HepG2 (cell line): ENCODE results near the gene COQ10B. TPM values are rescaled to one million over a fixed set of nuclear protein-coding genes. Genes with fewer than 3 reads are reported as not detected.
A peak's percentile ranks its signal among the peaks of the same experiment; 100 is the strongest.

Source experiments
- ADNP ChIP-seq: sonication (generic); formaldehyde crosslinking; IDR thresholded peaks from 2 replicates; pipeline ENCODE4 v1.4.0; 2020; ENCODE audit warnings: missing genetic modification reagents
- ASH2L ChIP-seq: fragments of 300-600, 200-600 bp; sonication (generic); IDR thresholded peaks from 2 replicates; pipeline ENCODE4 v1.7.0; 2017; ENCODE audit warnings: low read depth, mild to moderate bottlenecking, moderate library complexity, mixed read lengths, low read length; ENCODE audit not compliant: insufficient read length
- ESRRA ChIP-seq: sonication (generic); formaldehyde crosslinking; IDR thresholded peaks from 2 replicates; pipeline ENCODE4 v1.5.1; 2020; ENCODE audit warnings: mild to moderate bottlenecking, low read depth, missing genetic modification reagents
- GATAD2A ChIP-seq: IDR thresholded peaks from 2 replicates; pipeline ENCODE4 v1.6.1; 2016
- STAT6 ChIP-seq: sonication (generic); formaldehyde crosslinking; IDR thresholded peaks from 2 replicates; pipeline ENCODE4 v1.4.0; 2020; ENCODE audit warnings: missing genetic modification reagents, mild to moderate bottlenecking, borderline replicate concordance
- YEATS2 ChIP-seq: sonication (generic); formaldehyde crosslinking; IDR thresholded peaks from 2 replicates; pipeline ENCODE4 v1.4.0; 2020; ENCODE audit warnings: missing genetic modification reagents, borderline replicate concordance
- ZNF234 ChIP-seq: sonication (generic); formaldehyde crosslinking; conservative IDR thresholded peaks from 2 replicates; pipeline ENCODE4 v1.5.1; 2020; ENCODE audit warnings: mild to moderate bottlenecking, missing genetic modification reagents
- ZNF343 ChIP-seq: sonication (generic); formaldehyde crosslinking; IDR thresholded peaks from 2 replicates; pipeline ENCODE4 v1.4.0; 2020; ENCODE audit warnings: mild to moderate bottlenecking, missing genetic modification reagents
- ZNF572 ChIP-seq: sonication (generic); formaldehyde crosslinking; IDR thresholded peaks from 2 replicates; pipeline ENCODE4 v1.5.1; 2020; ENCODE audit warnings: mild to moderate bottlenecking, missing genetic modification reagents
- polyA plus RNA-seq, 8 experiments: library from polyadenylated mRNA; depleted of rRNA in 3 of 8; stranded (reverse) in 7 of 8; unstranded in 1 of 8; fragments of >200 nt; fragmentation: Illumina TruSeq in 4 of 8; extraction: Trizol in 4 of 8; gene quantifications; 2 replicates each; pipeline versions ENCODE4 v1.2.1 to v1.2.3, GENCODE V29; 2011 to 2016; ENCODE audit warnings: low read depth in 4 of 8, missing spikeins in 1 of 8, mixed read lengths in 1 of 8; ENCODE audit not compliant: insufficient read depth in 1 of 8
- total RNA-seq, 5 experiments: library from RNA; depleted of rRNA; stranded (reverse); fragments of >200 nt; fragmentation: Illumina TruSeq; extraction: Trizol; gene quantifications; 2 replicates each; pipeline ENCODE4 v1.2.3, GENCODE V29; 2016; ENCODE audit warnings: low read depth in 1 of 5
- TF ChIP-seq, protein P1 (sequence below), 2 experiments: IDR thresholded peaks; 2 replicates each; pipeline ENCODE4 v1.6.1; 2011 to 2012; ENCODE audit warnings: low read length in 2 of 2, borderline replicate concordance in 1 of 2, low read depth in 1 of 2, mild to moderate bottlenecking in 1 of 2, moderate library complexity in 1 of 2
- TF ChIP-seq, protein P2 (sequence below): sonication (generic); formaldehyde crosslinking; IDR thresholded peaks from 2 replicates; pipeline ENCODE4 v1.4.0; 2020; ENCODE audit warnings: missing genetic modification reagents
- TF ChIP-seq, protein P3 (sequence below): sonication (generic); formaldehyde crosslinking; IDR thresholded peaks from 2 replicates; pipeline ENCODE4 v1.4.0; 2020; ENCODE audit warnings: missing genetic modification reagents

The COQ10B gene
- total and polyA plus RNA-seq, 2 of the 13 experiments (the other 11 are each of a cell fraction or from before 2014, with no cell fraction given): 4.6 to 34.9 TPM

- TF ChIP-seq, protein P1, sequence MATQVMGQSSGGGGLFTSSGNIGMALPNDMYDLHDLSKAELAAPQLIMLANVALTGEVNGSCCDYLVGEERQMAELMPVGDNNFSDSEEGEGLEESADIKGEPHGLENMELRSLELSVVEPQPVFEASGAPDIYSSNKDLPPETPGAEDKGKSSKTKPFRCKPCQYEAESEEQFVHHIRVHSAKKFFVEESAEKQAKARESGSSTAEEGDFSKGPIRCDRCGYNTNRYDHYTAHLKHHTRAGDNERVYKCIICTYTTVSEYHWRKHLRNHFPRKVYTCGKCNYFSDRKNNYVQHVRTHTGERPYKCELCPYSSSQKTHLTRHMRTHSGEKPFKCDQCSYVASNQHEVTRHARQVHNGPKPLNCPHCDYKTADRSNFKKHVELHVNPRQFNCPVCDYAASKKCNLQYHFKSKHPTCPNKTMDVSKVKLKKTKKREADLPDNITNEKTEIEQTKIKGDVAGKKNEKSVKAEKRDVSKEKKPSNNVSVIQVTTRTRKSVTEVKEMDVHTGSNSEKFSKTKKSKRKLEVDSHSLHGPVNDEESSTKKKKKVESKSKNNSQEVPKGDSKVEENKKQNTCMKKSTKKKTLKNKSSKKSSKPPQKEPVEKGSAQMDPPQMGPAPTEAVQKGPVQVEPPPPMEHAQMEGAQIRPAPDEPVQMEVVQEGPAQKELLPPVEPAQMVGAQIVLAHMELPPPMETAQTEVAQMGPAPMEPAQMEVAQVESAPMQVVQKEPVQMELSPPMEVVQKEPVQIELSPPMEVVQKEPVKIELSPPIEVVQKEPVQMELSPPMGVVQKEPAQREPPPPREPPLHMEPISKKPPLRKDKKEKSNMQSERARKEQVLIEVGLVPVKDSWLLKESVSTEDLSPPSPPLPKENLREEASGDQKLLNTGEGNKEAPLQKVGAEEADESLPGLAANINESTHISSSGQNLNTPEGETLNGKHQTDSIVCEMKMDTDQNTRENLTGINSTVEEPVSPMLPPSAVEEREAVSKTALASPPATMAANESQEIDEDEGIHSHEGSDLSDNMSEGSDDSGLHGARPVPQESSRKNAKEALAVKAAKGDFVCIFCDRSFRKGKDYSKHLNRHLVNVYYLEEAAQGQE (IDR thresholded peaks at IDR 0.05; ENCODE audit: borderline replicate concordance in 1 of 2, low read depth in 1 of 2, low read length in 2 of 2): peak in 1 of 2 experiments; percentile 62; a peak in 1 of 4 replicates
- TF ChIP-seq ESRRA (CRISPR knock-in tag) (peak; percentile 56), ASH2L (peak; percentile 98), STAT6 (CRISPR knock-in tag) (peak; percentile 94; the same call in 1 of the 2 replicates), ZNF234 (CRISPR knock-in tag) (no peak), YEATS2 (CRISPR knock-in tag) (peak; percentile 43; the same call in 1 of the 2 replicates), ZNF572 (CRISPR knock-in tag) (peak; percentile 73; the same call in 1 of the 2 replicates), GATAD2A (peak; percentile 63), ADNP (CRISPR knock-in tag) (no peak), ZNF343 (CRISPR knock-in tag) (no peak; the same call in 1 of the 2 replicates)
- TF ChIP-seq, protein P2, sequence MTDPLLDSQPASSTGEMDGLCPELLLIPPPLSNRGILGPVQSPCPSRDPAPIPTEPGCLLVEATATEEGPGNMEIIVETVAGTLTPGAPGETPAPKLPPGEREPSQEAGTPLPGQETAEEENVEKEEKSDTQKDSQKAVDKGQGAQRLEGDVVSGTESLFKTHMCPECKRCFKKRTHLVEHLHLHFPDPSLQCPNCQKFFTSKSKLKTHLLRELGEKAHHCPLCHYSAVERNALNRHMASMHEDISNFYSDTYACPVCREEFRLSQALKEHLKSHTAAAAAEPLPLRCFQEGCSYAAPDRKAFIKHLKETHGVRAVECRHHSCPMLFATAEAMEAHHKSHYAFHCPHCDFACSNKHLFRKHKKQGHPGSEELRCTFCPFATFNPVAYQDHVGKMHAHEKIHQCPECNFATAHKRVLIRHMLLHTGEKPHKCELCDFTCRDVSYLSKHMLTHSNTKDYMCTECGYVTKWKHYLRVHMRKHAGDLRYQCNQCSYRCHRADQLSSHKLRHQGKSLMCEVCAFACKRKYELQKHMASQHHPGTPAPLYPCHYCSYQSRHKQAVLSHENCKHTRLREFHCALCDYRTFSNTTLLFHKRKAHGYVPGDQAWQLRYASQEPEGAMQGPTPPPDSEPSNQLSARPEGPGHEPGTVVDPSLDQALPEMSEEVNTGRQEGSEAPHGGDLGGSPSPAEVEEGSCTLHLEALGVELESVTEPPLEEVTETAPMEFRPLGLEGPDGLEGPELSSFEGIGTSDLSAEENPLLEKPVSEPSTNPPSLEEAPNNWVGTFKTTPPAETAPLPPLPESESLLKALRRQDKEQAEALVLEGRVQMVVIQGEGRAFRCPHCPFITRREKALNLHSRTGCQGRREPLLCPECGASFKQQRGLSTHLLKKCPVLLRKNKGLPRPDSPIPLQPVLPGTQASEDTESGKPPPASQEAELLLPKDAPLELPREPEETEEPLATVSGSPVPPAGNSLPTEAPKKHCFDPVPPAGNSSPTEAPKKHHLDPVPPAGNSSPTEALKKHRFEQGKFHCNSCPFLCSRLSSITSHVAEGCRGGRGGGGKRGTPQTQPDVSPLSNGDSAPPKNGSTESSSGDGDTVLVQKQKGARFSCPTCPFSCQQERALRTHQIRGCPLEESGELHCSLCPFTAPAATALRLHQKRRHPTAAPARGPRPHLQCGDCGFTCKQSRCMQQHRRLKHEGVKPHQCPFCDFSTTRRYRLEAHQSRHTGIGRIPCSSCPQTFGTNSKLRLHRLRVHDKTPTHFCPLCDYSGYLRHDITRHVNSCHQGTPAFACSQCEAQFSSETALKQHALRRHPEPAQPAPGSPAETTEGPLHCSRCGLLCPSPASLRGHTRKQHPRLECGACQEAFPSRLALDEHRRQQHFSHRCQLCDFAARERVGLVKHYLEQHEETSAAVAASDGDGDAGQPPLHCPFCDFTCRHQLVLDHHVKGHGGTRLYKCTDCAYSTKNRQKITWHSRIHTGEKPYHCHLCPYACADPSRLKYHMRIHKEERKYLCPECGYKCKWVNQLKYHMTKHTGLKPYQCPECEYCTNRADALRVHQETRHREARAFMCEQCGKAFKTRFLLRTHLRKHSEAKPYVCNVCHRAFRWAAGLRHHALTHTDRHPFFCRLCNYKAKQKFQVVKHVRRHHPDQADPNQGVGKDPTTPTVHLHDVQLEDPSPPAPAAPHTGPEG (CRISPR knock-in tag): peak; percentile 86
- TF ChIP-seq, protein P3, sequence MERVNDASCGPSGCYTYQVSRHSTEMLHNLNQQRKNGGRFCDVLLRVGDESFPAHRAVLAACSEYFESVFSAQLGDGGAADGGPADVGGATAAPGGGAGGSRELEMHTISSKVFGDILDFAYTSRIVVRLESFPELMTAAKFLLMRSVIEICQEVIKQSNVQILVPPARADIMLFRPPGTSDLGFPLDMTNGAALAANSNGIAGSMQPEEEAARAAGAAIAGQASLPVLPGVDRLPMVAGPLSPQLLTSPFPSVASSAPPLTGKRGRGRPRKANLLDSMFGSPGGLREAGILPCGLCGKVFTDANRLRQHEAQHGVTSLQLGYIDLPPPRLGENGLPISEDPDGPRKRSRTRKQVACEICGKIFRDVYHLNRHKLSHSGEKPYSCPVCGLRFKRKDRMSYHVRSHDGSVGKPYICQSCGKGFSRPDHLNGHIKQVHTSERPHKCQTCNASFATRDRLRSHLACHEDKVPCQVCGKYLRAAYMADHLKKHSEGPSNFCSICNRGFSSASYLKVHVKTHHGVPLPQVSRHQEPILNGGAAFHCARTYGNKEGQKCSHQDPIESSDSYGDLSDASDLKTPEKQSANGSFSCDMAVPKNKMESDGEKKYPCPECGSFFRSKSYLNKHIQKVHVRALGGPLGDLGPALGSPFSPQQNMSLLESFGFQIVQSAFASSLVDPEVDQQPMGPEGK (CRISPR knock-in tag): peak; percentile 99
These were observed at the start of gene COQ10B (continued) for GRCh38 chr2:197453123-197453913.
